Measurements from ENCODE around the gene ZNF468. TPM values are rescaled to one million over a fixed set of nuclear protein-coding genes. Genes with fewer than 3 reads are reported as not detected.
"Not testable (repeated sequence)": the region's sequence is repeated elsewhere in the genome, so short reads cannot be mapped to it uniquely, and the experiment has no call there.

The ZNF468 gene
- polyA plus RNA-seq, 2 of the 4 experiments (the other 2 are of a cell fraction), result 0.37 to 1.7 TPM

DNA sequence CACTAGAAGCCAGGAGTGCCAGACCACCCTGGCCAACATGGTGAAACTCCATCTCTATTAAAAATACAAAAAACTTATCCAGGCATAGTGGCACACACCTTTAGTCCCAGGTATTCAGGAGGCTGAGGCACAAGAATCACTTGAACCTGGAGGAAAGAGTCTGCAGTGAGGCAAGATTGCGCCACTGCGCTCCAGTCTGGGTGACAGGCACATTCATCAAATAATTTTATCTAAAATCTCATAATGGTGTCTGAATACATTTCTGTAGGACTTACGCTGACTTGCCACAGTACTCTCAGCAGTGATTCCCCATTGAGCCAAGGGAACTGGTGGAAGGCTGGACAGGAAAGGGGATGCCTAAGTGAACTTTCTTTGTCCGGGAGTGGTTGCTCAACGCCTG, 31.7 kb downstream of the ZNF468 start:
- TF ChIP-seq FOSL2 (IDR thresholded peaks at IDR 0.05) (no peak), FOSL2 (CRISPR knock-in tag; IDR thresholded peaks at IDR 0.05) (no peak), CEBPB (IDR thresholded peaks at IDR 0.05) (no peak), HOXB13 (CRISPR knock-in tag; IDR thresholded peaks at IDR 0.05; ENCODE audit: low read depth) (no peak), EP300 (IDR thresholded peaks at IDR 0.05) (no peak), CHD2 (IDR thresholded peaks at IDR 0.05; ENCODE audit: low read length, partially characterized antibody) (no peak), PHF8 (IDR thresholded peaks at IDR 0.05; ENCODE audit: borderline replicate concordance, low read depth) (no peak), GATA3 (IDR thresholded peaks at IDR 0.05; ENCODE audit: borderline replicate concordance) (no peak), FOXS1 (CRISPR knock-in tag; IDR thresholded peaks at IDR 0.05) (no peak), MYC (IDR thresholded peaks at IDR 0.05; ENCODE audit: borderline replicate concordance, low read length) (no peak)
- TF ChIP-seq, protein P1, sequence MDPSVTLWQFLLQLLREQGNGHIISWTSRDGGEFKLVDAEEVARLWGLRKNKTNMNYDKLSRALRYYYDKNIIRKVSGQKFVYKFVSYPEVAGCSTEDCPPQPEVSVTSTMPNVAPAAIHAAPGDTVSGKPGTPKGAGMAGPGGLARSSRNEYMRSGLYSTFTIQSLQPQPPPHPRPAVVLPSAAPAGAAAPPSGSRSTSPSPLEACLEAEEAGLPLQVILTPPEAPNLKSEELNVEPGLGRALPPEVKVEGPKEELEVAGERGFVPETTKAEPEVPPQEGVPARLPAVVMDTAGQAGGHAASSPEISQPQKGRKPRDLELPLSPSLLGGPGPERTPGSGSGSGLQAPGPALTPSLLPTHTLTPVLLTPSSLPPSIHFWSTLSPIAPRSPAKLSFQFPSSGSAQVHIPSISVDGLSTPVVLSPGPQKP (IDR thresholded peaks at IDR 0.05; ENCODE audit: low read depth, low read length), result no peak
- TF ChIP-seq, protein P2, sequence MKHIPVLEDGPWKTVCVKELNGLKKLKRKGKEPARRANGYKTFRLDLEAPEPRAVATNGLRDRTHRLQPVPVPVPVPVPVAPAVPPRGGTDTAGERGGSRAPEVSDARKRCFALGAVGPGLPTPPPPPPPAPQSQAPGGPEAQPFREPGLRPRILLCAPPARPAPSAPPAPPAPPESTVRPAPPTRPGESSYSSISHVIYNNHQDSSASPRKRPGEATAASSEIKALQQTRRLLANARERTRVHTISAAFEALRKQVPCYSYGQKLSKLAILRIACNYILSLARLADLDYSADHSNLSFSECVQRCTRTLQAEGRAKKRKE (CRISPR knock-in tag; IDR thresholded peaks at IDR 0.05; ENCODE audit: low read depth), result no peak
- TF ChIP-seq, protein P3, sequence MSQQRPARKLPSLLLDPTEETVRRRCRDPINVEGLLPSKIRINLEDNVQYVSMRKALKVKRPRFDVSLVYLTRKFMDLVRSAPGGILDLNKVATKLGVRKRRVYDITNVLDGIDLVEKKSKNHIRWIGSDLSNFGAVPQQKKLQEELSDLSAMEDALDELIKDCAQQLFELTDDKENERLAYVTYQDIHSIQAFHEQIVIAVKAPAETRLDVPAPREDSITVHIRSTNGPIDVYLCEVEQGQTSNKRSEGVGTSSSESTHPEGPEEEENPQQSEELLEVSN (IDR thresholded peaks at IDR 0.05; ENCODE audit: borderline replicate concordance, low read depth), result no peak
- no peak overlapping the region for H3K4me2 ChIP-seq
- POLR2A ChIA-PET, result no interaction called here
- CTCF ChIA-PET, result no interaction called here
- FAIRE-seq, result no peak
- ATAC-seq, result no peak
- H3K4me1 ChIP-seq, result no peaks in the 10 kb centered on the region
- peaks cover 49% of the 10 kb centered on the region for H3K9me3 ChIP-seq
- H3K4me3 ChIP-seq, result no peak overlapping the region
- no peak for DNase-seq (ENCODE audit: low read depth in 1 of 2, low spot score in 1 of 2)
- 31% methylated on average over 5 of the region's 5 CpGs for WGBS (ENCODE audit: missing lambda C conversion rate)
- H3K27ac ChIP-seq, result no peak overlapping the region

DNA sequence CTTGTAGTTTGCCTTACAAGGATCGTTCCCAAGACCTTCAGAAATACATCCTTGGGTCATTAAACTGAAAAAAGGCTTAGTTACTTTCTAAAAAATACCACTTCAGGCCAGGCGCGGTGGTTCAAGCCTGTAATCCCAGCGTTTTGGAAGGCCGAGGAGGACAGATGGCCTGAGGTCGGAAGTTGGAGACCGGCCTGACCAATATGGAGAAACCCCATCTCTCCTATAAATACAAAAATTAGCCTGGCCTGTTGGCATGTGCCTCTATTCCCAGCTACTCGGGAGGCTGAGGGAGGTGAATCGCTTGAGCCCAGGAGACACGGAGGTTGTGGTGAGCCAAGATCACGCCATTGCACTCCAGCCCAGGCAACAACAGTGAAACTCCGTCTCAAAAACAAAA, 33.7 kb downstream of the ZNF468 start:
- no peak for ATAC-seq
- no peak for FAIRE-seq
- TF ChIP-seq RARB (CRISPR knock-in tag; IDR thresholded peaks at IDR 0.05) (no peak), CEBPB (IDR thresholded peaks at IDR 0.05) (no peak), NR3C1 (IDR thresholded peaks at IDR 0.05) (no peak)
- ChIA-PET POLR2A (no interaction called here), CTCF (no interaction called here)
- H3K4me1 ChIP-seq, result no peaks in the 10 kb centered on the region
- 52% methylated on average over 12 of the region's 12 CpGs for WGBS (ENCODE audit: missing lambda C conversion rate)
- H3K27ac ChIP-seq, result no peak overlapping the region
- H3K4me2 ChIP-seq, result no peak overlapping the region
- H3K9me3 ChIP-seq, result peaks cover 49% of the 10 kb centered on the region
- no peak for DNase-seq (ENCODE audit: low read depth in 1 of 2, low spot score in 1 of 2)
- H3K4me3 ChIP-seq, result no peak overlapping the region

GRCh38 chr19:52821204-52821960, 36.0 kb downstream of the ZNF468 start, which contains the start of gene ZNF28:
Gene ZNF28 (minus strand): TSS chr19:52821633. CDS start chr19:52817958, 3,675 bp downstream.
- DNase-seq (ENCODE audit: low read depth in 1 of 2, low spot score in 1 of 2); H3K4me3 ChIP-seq; FAIRE-seq; CTCF ChIA-PET; H3K4me2 ChIP-seq; H3K4me1 ChIP-seq; H3K27ac ChIP-seq: not testable (repeated sequence)
- H3K9me3 ChIP-seq, result peaks cover 46% of the 10 kb centered on the region
- peak; percentile 43 to 89; a peak in 4 of 6 replicates for ATAC-seq
- 14% methylated on average over 18 of the region's 44 CpGs for WGBS (ENCODE audit: missing lambda C conversion rate)
- POLR2A ChIA-PET, result interaction anchor here (0.6 kb wide), 1 partner anchor 27 kb away, joined by 3 read pairs; no protein-coding TSS in a partner anchor

DNA sequence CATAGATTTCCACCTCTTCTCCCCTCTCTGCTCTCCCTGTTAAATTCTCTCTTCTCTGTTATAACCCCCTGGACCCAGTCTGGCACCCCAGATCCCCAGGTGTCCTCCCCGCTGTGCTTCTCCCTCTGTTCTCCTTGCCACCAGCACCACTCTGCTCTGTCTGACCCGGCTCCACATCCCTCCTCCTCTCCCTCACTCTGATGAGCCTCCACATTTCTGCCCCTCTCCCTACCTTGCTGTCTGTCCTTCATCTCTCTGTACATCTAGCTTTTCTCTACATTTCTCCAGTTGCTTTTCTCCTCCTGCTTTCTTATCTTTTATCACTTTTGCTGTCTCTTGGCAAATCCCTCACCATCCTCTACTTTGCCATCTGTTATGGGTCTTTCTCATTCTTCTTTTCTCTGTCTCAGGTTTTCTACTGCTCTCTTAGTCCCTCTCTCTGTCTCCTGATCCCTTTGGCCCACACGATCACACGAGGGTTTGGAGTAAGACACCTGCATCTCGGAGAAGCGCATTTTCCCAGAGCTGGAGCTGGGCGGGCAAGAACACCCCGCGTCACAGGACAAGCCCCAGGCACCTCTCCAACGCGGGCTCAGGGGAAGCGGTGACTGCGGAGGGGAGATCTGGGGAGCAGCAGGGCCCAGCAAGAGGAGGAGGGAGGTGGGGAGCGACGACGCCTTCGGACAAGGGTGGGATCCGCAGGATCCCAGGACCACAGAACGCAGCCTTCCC, 36.8 kb downstream of the ZNF468 start:
- CTCF ChIA-PET; H3K4me3 ChIP-seq; FAIRE-seq; H3K27ac ChIP-seq; DNase-seq (ENCODE audit: low read depth in 1 of 2, low spot score in 1 of 2); H3K4me2 ChIP-seq; ATAC-seq; H3K4me1 ChIP-seq; POLR2A ChIA-PET: not testable (repeated sequence)
- 38% methylated on average over 19 of the region's 19 CpGs for WGBS (ENCODE audit: missing lambda C conversion rate)
- peaks cover 39% of the 10 kb centered on the region for H3K9me3 ChIP-seq
